Keratinocyte (primary cell): ENCODE results near the gene PIK3CG. TPM values are rescaled to one million over a fixed set of nuclear protein-coding genes. Genes with fewer than 3 reads are reported as not detected.
"Not testable (repeated sequence)": the region's sequence is repeated elsewhere in the genome, so short reads cannot be mapped to it uniquely, and the experiment has no call there.

ENCODE experiments used
- DNase-seq: peaks from one replicate; pipeline ENCODE4 v3.0.0-alpha.2; 2011; ENCODE audit warnings: low read depth, missing footprints, low spot score
- FAIRE-seq: peaks from 2 replicates; lab custom pipeline; 2011; peaks lifted over from hg19 to GRCh38; lab: Jason Lieb, UNC
- H2AFZ ChIP-seq: 2 replicates; pipeline ENCODE4 v1.6.0; 2012; ENCODE audit warnings: low read length, control low read depth, inconsistent platforms; ENCODE audit not compliant: control insufficient read depth
- H3K27ac ChIP-seq: 2 replicates; pipeline ENCODE4 v1.5.1; 2011; ENCODE audit warnings: low read length; ENCODE audit not compliant: control insufficient read depth, insufficient read depth
- H3K27me3 ChIP-seq: 3 replicates; pipeline ENCODE4 v1.6.0; 2011; ENCODE audit warnings: low read length; ENCODE audit not compliant: control insufficient read depth, insufficient read depth; ENCODE audit errors: extremely low read depth
- H3K36me3 ChIP-seq, 2 experiments: 2 replicates in 1 of 2; 3 replicates in 1 of 2; pipeline ENCODE4 v1.5.1; 2011; ENCODE audit warnings: low read length in 2 of 2, mild to moderate bottlenecking in 1 of 2; ENCODE audit not compliant: control insufficient read depth in 2 of 2, insufficient read depth in 2 of 2; ENCODE audit errors: extremely low read depth in 1 of 2
- H3K4me1 ChIP-seq: 3 replicates; pipeline ENCODE4 v1.5.1; 2011; ENCODE audit warnings: low read length; ENCODE audit not compliant: control insufficient read depth, insufficient read depth; ENCODE audit errors: extremely low read depth
- H3K4me2 ChIP-seq: 3 replicates; pipeline ENCODE4 v1.6.0; 2011; ENCODE audit warnings: low read depth, low read length; ENCODE audit not compliant: control insufficient read depth, insufficient read depth; ENCODE audit errors: extremely low read depth
- H3K4me3 ChIP-seq, 3 experiments: fragments of 200-600 bp in 1 of 3; sonication (generic) in 1 of 3; 2 replicates in 2 of 3; 3 replicates in 1 of 3; pipeline ENCODE4 v1.5.1; 2011 to 2016; ENCODE audit warnings: low read length in 3 of 3, mild to moderate bottlenecking in 3 of 3, control low read depth in 2 of 3, inconsistent platforms in 1 of 3, low read depth in 1 of 3, mixed read lengths in 1 of 3, mixed run types in 1 of 3, moderate library complexity in 1 of 3; ENCODE audit not compliant: control insufficient read depth in 2 of 3, insufficient read depth in 2 of 3; ENCODE audit errors: extremely low read depth in 1 of 3
- H3K79me2 ChIP-seq: 2 replicates; pipeline ENCODE4 v1.6.0; 2012; ENCODE audit warnings: low read length; ENCODE audit not compliant: control insufficient read depth, insufficient read depth
- H3K9ac ChIP-seq: 3 replicates; pipeline ENCODE4 v1.6.0; 2011; ENCODE audit warnings: low read length; ENCODE audit not compliant: control insufficient read depth, insufficient read depth; ENCODE audit errors: extremely low read depth
- H3K9me1 ChIP-seq: 3 replicates; pipeline ENCODE4 v1.6.0; 2011; ENCODE audit warnings: low read length; ENCODE audit not compliant: control insufficient read depth, insufficient read depth; ENCODE audit errors: extremely low read depth
- H3K9me3 ChIP-seq: 2 replicates; pipeline ENCODE4 v1.5.1; 2012; ENCODE audit warnings: low read depth, low read length; ENCODE audit not compliant: control insufficient read depth
- H4K20me1 ChIP-seq: 3 replicates; pipeline ENCODE4 v1.6.0; 2011; ENCODE audit warnings: low read length; ENCODE audit not compliant: control insufficient read depth, insufficient read depth; ENCODE audit errors: extremely low read depth
- CTCF ChIP-seq, 3 experiments: IDR thresholded peaks in 1 of 3; conservative IDR thresholded peaks in 1 of 3; optimal IDR thresholded peaks in 1 of 3; 2 replicates in 2 of 3; 3 replicates in 1 of 3; pipeline versions ENCODE3 to v1.5.1; 2011; ENCODE audit warnings: low read length in 3 of 3, mild to moderate bottlenecking in 3 of 3, moderate library complexity in 2 of 3, control low read depth in 1 of 3, inconsistent platforms in 1 of 3; ENCODE audit not compliant: insufficient read depth in 2 of 3; ENCODE audit errors: extremely low read depth in 1 of 3
- EZH2 ChIP-seq: IDR thresholded peaks from one replicate; pipeline ENCODE4 v1.6.1; 2012; ENCODE audit warnings: inconsistent platforms, mild to moderate bottlenecking, low read length, moderate library complexity
- dilution Hi-C: fragments of 300-500 bp; cut with MboI; formaldehyde crosslinking; loops from one replicate; pipeline ENCODE4 v1.7.0; 2020; ENCODE audit warnings: low sequenced_read_pairs; ENCODE audit not compliant: extremely low pct_ligation_motif_present
- polyA plus RNA-seq, 5 experiments: library from polyadenylated mRNA; depleted of rRNA in 3 of 5; stranded (reverse) in 3 of 5; stranded (forward) in 1 of 5; unstranded in 1 of 5; fragments of >200 nt; gene quantifications; 1 replicate in 1 of 5; 2 replicates in 3 of 5; 3 replicates in 1 of 5; pipeline versions ENCODE4 v1.2.1 to v1.2.3, GENCODE V29; 2011 to 2012; ENCODE audit warnings: missing spikeins in 2 of 5, low read depth in 1 of 5, low replicate concordance in 1 of 5

Gene PIK3CG
- polyA plus RNA-seq, 1 donor (not counting 4 experiments of a cell fraction or from before 2014, with no cell fraction given): not detected

- Histone ChIP-seq H3K4me2 (no peak overlapping the region), H3K36me3 (no peaks in the 10 kb centered on the region), H2AFZ (no peak overlapping the region), H3K9me1 (no peaks in the 10 kb centered on the region), H3K27ac (no peak overlapping the region), H3K9ac (no peak overlapping the region), H3K79me2 (no peaks in the 10 kb centered on the region), H3K27me3 (no peaks in the 10 kb centered on the region), H4K20me1 (no peaks in the 10 kb centered on the region), H3K4me3 (no peak overlapping the region), H3K9me3 (no peaks in the 10 kb centered on the region), H3K4me1 (no peaks in the 10 kb centered on the region)
- no peak for TF ChIP-seq EZH2
- no peak for DNase-seq
- no peak for FAIRE-seq
- dilution Hi-C loops: no loop called here
Measured at GRCh38 chr7:106926892-106927291, 61.8 kb downstream of the PIK3CG start.

- no peak for FAIRE-seq
- TF ChIP-seq EZH2 (no peak), CTCF (optimal IDR thresholded peaks at IDR 0.05 in 1 of 3, IDR thresholded peaks at IDR 0.05 in 1 of 3, conservative IDR thresholded peaks at IDR 0.05 in 1 of 3; ENCODE audit: extremely low read depth in 1 of 3, insufficient read depth in 2 of 3, low read length in 3 of 3) (no peak)
Measured at GRCh38 chr7:106927536-106927935, 62.5 kb downstream of the PIK3CG start.

GRCh38 chr7:106929616-106930015, 64.5 kb downstream of the PIK3CG start:
- H3K36me3 ChIP-seq, H3K4me1 ChIP-seq, H3K9me1 ChIP-seq, H3K9me3 ChIP-seq, H3K27me3 ChIP-seq, H2AFZ ChIP-seq, dilution Hi-C loops, FAIRE-seq, H3K79me2 ChIP-seq, H3K4me3 ChIP-seq, H3K4me2 ChIP-seq, DNase-seq, H3K9ac ChIP-seq, H4K20me1 ChIP-seq, H3K27ac ChIP-seq: not testable (repeated sequence)

More at GRCh38 chr7:106927536-106927935, 62.5 kb downstream of the PIK3CG start:
- dilution Hi-C loops: no loop called here
- no peak overlapping the region for H3K4me3 ChIP-seq
- H3K79me2 ChIP-seq: no peaks in the 10 kb centered on the region
- H3K9me1 ChIP-seq: no peaks in the 10 kb centered on the region
- H3K9me3 ChIP-seq: no peaks in the 10 kb centered on the region
- no peak for DNase-seq
- H3K4me2 ChIP-seq: no peak overlapping the region
- H2AFZ ChIP-seq: no peak overlapping the region
- no peaks in the 10 kb centered on the region for H4K20me1 ChIP-seq
- H3K4me1 ChIP-seq: no peaks in the 10 kb centered on the region
- H3K9ac ChIP-seq: no peak overlapping the region
- no peaks in the 10 kb centered on the region for H3K36me3 ChIP-seq
- no peak overlapping the region for H3K27ac ChIP-seq
- H3K27me3 ChIP-seq: no peaks in the 10 kb centered on the region
